Measurements from ENCODE around the gene ZC3H7B. TPM values are rescaled to one million over a fixed set of nuclear protein-coding genes. Genes with fewer than 3 reads are reported as not detected.
"Not testable (repeated sequence)": the region's sequence is repeated elsewhere in the genome, so short reads cannot be mapped to it uniquely, and the experiment has no call there.

The ZC3H7B gene
- total RNA-seq, 2 donors from 2014 or later: 70.9 to 74.2 TPM

DNA sequence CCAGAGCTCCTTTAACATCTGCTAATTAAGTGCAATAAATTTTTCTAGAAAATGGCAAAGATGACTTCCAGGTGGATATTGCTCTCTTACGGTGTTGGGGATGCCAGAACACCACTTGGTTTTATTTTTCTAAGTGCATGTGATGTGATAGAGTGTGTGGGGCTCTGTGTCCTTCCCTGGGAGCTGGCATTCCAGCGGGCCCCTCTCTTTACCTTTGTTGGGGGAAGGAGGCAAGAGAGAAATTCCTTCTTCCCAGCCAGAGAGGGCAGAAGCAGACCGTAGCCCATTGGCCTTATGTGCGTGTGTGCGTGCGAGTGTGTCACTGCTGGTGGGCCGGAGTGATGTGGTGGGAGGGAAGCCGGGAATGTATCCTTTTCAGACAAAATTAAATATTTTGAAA, 97.6 kb downstream of the ZC3H7B start:
- 80 to 87% methylated on average over 1 to 7 of the region's 8 CpGs for WGBS, 2 experiments (ENCODE audit: insufficient coverage in 1 of 2, insufficient read length in 1 of 2)
- Histone ChIP-seq H3K36me3 (ENCODE audit: control insufficient read depth, insufficient read depth, low read length) (no peaks in the 10 kb centered on the region), H3K27ac (ENCODE audit: low read depth, low read length) (no peak overlapping the region), H3K27me3 (ENCODE audit: control insufficient read depth, insufficient read depth, low read length, poor library complexity, severe bottlenecking) (no peaks in the 10 kb centered on the region), H3K9me3 (ENCODE audit: control insufficient read depth, low read length) (no peaks in the 10 kb centered on the region), H3K4me3 (ENCODE audit: low read length) (no peak overlapping the region), H3K4me1 (ENCODE audit: control insufficient read depth, insufficient read depth, low read length) (no peaks in the 10 kb centered on the region), H3K9ac (ENCODE audit: extremely low read depth, low read length, poor library complexity, severe bottlenecking) (no peak overlapping the region)
- no peak overlapping the region for H3K4me3 Mint-ChIP-seq
- no peaks in the 10 kb centered on the region for H3K9me3 Mint-ChIP-seq
- TF ChIP-seq, protein P1, sequence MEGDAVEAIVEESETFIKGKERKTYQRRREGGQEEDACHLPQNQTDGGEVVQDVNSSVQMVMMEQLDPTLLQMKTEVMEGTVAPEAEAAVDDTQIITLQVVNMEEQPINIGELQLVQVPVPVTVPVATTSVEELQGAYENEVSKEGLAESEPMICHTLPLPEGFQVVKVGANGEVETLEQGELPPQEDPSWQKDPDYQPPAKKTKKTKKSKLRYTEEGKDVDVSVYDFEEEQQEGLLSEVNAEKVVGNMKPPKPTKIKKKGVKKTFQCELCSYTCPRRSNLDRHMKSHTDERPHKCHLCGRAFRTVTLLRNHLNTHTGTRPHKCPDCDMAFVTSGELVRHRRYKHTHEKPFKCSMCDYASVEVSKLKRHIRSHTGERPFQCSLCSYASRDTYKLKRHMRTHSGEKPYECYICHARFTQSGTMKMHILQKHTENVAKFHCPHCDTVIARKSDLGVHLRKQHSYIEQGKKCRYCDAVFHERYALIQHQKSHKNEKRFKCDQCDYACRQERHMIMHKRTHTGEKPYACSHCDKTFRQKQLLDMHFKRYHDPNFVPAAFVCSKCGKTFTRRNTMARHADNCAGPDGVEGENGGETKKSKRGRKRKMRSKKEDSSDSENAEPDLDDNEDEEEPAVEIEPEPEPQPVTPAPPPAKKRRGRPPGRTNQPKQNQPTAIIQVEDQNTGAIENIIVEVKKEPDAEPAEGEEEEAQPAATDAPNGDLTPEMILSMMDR (conservative IDR thresholded peaks at IDR 0.05): no peak
- H3K4me1 Mint-ChIP-seq: peaks cover 3% of the 10 kb centered on the region
- H3K27me3 Mint-ChIP-seq (ENCODE audit: insufficient read depth): no peaks in the 10 kb centered on the region
- DNase-seq: no peak
- H3K27ac Mint-ChIP-seq: no peak overlapping the region
- peaks cover 8% of the 10 kb centered on the region for H3K36me3 Mint-ChIP-seq (ENCODE audit: low read depth)

DNA sequence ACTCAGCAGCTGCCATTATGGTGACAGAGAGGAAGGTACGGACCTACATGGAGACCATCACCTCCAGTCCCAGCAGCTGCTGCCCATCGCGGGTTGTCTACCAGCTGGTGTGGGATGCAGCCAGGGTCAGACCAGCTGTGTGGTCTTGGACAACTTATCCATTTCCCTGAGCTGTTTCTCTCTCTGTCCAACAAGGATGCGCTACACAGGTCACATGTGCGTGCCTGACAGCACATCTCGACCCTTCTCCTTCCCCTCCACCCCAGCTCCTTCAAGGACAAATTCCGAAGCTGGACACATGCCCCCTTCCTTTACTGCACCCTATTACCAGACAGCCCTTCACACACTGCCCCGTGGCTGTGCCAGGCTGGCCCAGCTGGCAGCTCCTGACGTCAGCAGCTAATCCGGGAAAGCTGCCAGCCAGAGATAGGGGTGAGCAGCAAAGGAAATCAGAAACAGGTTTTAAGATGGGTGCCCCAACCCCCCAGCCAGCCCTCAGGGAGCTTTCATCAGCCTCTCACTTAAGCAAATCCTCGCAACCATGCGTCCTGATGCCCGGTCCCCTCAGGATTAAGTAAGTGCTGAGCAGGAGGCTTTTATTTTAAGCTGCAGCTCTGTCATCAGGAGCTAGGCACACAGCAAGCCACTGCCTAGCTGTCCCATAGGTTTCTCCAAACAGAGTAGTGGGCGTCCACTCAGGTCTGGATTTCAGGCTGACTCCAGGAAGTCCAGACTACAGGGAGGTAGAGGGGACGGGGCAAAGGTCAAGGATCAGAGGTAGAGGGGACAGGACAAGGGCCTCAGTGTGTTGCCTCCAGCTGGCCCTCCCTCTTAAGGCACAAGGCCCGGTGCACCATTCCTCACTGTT, 100.7 kb downstream of the ZC3H7B start:
- 83 to 89% methylated on average over 11 to 16 of the region's 16 CpGs for WGBS, 2 experiments (ENCODE audit: insufficient coverage in 1 of 2, insufficient read length in 1 of 2)
- no peaks in the 10 kb centered on the region for H3K27me3 ChIP-seq (ENCODE audit: control insufficient read depth, insufficient read depth, low read length, poor library complexity, severe bottlenecking)
- no peaks in the 10 kb centered on the region for H3K9me3 Mint-ChIP-seq

DNA sequence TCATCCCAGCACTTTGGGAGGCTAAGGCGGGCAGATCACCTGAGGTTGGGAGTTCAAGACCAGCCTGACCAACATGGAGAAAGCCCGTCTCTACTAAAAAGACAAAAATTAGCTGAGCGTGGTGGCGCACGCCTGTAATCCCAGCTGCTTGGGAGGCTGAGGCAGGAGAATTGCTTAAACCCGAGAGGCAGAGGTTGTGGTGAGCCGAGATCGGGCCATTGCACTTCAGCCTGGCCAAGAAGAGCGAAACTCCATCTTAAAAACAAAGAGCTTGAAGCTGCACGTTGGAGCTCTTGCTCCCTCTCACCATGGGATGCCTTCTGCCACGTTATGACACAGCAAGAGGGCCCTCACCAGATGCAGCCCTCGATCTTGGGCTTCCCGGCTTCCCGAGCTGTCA, 101.5 kb downstream of the ZC3H7B start:
- H3K9me3 ChIP-seq (ENCODE audit: control insufficient read depth, low read length); H3K27me3 Mint-ChIP-seq (ENCODE audit: insufficient read depth); H3K27ac ChIP-seq (ENCODE audit: low read depth, low read length); H3K9me3 Mint-ChIP-seq; H3K36me3 Mint-ChIP-seq (ENCODE audit: low read depth); H3K36me3 ChIP-seq (ENCODE audit: control insufficient read depth, insufficient read depth, low read length); H3K4me1 Mint-ChIP-seq; H3K27ac Mint-ChIP-seq; H3K9ac ChIP-seq (ENCODE audit: extremely low read depth, low read length, poor library complexity, severe bottlenecking); H3K4me1 ChIP-seq (ENCODE audit: control insufficient read depth, insufficient read depth, low read length); H3K4me3 Mint-ChIP-seq; H3K27me3 ChIP-seq (ENCODE audit: control insufficient read depth, insufficient read depth, low read length, poor library complexity, severe bottlenecking); DNase-seq; H3K4me3 ChIP-seq (ENCODE audit: low read length): not testable (repeated sequence)
- WGBS, 2 experiments (ENCODE audit: insufficient coverage in 1 of 2, insufficient read length in 1 of 2): 88 to 90% methylated on average over 14 of the region's 14 CpGs

More for the DNA sequence above, 100.7 kb downstream of the ZC3H7B start:
- Mint-ChIP-seq H3K36me3 (ENCODE audit: low read depth) (no peaks in the 10 kb centered on the region), H3K4me1 (peaks cover 3% of the 10 kb centered on the region), H3K4me3 (no peak overlapping the region), H3K27ac (no peak overlapping the region), H3K27me3 (ENCODE audit: insufficient read depth) (no peaks in the 10 kb centered on the region)
- Histone ChIP-seq H3K4me1 (ENCODE audit: control insufficient read depth, insufficient read depth, low read length) (no peaks in the 10 kb centered on the region), H3K36me3 (ENCODE audit: control insufficient read depth, insufficient read depth, low read length) (no peaks in the 10 kb centered on the region), H3K9ac (ENCODE audit: extremely low read depth, low read length, poor library complexity, severe bottlenecking) (no peak overlapping the region), H3K27ac (ENCODE audit: low read depth, low read length) (no peak overlapping the region), H3K4me3 (ENCODE audit: low read length) (no peak overlapping the region), H3K9me3 (ENCODE audit: control insufficient read depth, low read length) (no peaks in the 10 kb centered on the region)
- TF ChIP-seq, protein P1 (conservative IDR thresholded peaks at IDR 0.05): no peak
- no peak for DNase-seq
